ENCODE data around the gene COX7A2.

DNA sequence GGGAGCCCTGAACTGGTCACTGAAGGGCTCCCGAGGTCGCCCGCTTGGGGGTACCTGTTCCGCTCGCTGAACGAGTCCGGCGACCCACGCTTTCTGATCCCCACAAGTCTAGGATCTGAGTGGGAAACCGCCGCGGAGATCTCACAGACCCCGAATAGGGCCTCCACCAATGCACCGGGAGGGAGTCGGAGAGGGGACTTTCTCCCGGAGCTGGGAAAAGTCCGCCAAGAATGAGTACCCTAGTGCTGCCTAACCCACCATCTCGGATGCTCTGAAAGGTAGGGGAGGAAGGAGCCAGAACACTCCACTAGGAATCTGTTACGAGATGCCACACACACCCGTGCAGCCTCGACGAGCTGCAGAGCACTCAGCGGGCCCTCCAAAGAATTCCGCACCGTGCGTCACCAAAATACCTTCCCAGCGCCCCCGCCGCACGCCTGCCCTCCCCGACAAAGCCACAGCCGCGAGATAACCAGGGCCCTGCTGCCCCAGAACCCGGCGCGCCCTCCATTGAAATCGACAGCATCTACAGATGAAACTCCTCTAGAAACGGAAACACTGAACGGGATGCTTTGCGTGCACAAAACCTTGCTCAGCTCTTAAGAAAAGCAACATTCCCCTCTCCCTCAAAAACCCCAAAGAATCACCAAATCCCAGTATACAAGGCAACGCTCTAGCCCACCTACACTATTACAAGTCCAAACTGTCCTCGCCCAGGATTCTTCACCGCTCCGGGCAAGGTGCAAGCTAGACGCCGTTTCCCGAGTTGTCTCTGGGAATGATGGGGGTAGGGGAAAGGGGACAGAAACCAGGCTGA, 38.4 kb downstream of the COX7A2 start:
- TF ChIP-seq, protein P1, sequence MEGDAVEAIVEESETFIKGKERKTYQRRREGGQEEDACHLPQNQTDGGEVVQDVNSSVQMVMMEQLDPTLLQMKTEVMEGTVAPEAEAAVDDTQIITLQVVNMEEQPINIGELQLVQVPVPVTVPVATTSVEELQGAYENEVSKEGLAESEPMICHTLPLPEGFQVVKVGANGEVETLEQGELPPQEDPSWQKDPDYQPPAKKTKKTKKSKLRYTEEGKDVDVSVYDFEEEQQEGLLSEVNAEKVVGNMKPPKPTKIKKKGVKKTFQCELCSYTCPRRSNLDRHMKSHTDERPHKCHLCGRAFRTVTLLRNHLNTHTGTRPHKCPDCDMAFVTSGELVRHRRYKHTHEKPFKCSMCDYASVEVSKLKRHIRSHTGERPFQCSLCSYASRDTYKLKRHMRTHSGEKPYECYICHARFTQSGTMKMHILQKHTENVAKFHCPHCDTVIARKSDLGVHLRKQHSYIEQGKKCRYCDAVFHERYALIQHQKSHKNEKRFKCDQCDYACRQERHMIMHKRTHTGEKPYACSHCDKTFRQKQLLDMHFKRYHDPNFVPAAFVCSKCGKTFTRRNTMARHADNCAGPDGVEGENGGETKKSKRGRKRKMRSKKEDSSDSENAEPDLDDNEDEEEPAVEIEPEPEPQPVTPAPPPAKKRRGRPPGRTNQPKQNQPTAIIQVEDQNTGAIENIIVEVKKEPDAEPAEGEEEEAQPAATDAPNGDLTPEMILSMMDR (IDR thresholded peaks at IDR 0.05 in 2 of 3, conservative IDR thresholded peaks at IDR 0.05 in 1 of 3; ENCODE audit: borderline replicate concordance in 1 of 3, insufficient read depth in 1 of 3, low read depth in 2 of 3, low read length in 2 of 3) = no peak
- TF ChIP-seq JUND (IDR thresholded peaks at IDR 0.05) (no peak), RAD21 (IDR thresholded peaks at IDR 0.05; ENCODE audit: low read depth) (no peak)
